ENCODE measurements around the gene KLHDC4.

Gene KLHDC4

DNA sequence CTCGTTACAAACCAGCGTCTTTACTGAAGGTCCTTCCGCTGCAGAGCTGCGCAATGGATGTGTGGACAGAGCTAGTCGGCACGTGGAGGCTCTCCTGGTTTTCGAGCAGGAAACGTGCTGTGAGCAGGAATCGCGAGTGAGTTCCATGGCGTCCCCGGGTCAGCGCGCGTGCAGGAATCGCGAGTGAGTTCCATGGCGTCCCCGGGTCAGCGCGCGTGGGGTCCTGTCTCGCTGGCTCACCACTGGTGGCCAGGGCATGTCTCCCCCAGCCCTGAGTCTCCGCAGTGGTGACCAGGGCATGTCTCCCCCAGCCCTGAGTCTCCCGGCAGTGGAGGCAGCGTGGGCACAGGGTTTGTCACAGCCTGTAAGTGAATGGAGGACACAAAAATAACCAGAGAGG, 62.7 kb downstream of the KLHDC4 start:
- Histone ChIP-seq H3K27me3 (ENCODE audit: insufficient read depth, low read length, poor library complexity) (no peaks in the 10 kb centered on the region), H3K9ac (ENCODE audit: low read depth, low read length) (no peak overlapping the region), H3K36me3 (ENCODE audit: insufficient read depth, low read length) (peaks cover 87% of the 10 kb centered on the region), H4K20me1 (ENCODE audit: insufficient read depth, low read length) (peaks cover 42% of the 10 kb centered on the region), H3K27ac (ENCODE audit: low read length) (no peak overlapping the region), H2AFZ (ENCODE audit: low read depth, low read length) (no peak overlapping the region), H3K4me3 (ENCODE audit: low read depth in 1 of 2, low read length in 2 of 2) (no peak overlapping the region), H3K4me2 (ENCODE audit: insufficient read depth, low read length) (no peak overlapping the region), H3K79me2 (ENCODE audit: insufficient read depth, low read length) (peaks cover 6% of the 10 kb centered on the region; the same call in 1 of the 2 replicates), H3K9me3 (ENCODE audit: insufficient read depth, low read length, severe bottlenecking) (no peaks in the 10 kb centered on the region), H3K4me1 (ENCODE audit: insufficient read depth, low read length) (no peaks in the 10 kb centered on the region)
- DNase-seq (no peak), ATAC-seq (ENCODE audit: insufficient read depth, low read depth) (no peak)
- no peak for TF ChIP-seq EZH2 (IDR thresholded peaks at IDR 0.05; ENCODE audit: borderline replicate concordance, low read depth, low read length, severe bottlenecking)
- TF ChIP-seq, protein P1, sequence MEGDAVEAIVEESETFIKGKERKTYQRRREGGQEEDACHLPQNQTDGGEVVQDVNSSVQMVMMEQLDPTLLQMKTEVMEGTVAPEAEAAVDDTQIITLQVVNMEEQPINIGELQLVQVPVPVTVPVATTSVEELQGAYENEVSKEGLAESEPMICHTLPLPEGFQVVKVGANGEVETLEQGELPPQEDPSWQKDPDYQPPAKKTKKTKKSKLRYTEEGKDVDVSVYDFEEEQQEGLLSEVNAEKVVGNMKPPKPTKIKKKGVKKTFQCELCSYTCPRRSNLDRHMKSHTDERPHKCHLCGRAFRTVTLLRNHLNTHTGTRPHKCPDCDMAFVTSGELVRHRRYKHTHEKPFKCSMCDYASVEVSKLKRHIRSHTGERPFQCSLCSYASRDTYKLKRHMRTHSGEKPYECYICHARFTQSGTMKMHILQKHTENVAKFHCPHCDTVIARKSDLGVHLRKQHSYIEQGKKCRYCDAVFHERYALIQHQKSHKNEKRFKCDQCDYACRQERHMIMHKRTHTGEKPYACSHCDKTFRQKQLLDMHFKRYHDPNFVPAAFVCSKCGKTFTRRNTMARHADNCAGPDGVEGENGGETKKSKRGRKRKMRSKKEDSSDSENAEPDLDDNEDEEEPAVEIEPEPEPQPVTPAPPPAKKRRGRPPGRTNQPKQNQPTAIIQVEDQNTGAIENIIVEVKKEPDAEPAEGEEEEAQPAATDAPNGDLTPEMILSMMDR (IDR thresholded peaks at IDR 0.05; ENCODE audit: borderline replicate concordance, extremely low read depth, low read length, poor library complexity, severe bottlenecking) = no peak

DNA sequence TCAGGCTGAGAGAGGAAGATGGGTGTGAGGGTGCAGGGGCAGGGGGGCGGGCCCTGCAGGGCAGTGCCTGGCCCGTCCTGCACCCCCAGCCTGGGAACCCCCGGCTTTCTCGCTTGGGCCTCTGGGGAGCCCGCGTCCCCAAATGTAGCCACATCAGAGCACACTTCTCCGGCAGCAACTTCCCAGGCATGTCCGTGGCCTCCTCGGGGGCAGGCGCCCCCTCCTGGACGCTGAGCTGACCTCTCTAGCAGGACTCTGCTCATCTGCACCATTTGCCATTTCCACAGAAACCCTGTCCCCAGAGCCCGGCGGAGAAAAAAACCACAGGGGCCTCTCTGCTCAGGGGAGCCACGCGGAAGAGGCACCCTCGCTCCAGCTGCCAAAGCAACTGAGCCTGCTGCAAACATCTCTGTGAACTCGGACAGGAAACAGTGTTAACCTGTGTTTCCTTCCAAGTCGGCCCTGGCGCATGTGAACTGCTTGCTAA, 63.4 kb downstream of the KLHDC4 start:
- Histone ChIP-seq H3K4me1 (ENCODE audit: insufficient read depth, low read length) (no peaks in the 10 kb centered on the region), H3K9me3 (ENCODE audit: insufficient read depth, low read length, severe bottlenecking) (no peaks in the 10 kb centered on the region), H3K9ac (ENCODE audit: low read depth, low read length) (no peak overlapping the region), H3K27me3 (ENCODE audit: insufficient read depth, low read length, poor library complexity) (no peaks in the 10 kb centered on the region), H3K4me3 (ENCODE audit: low read depth in 1 of 2, low read length in 2 of 2) (no peak overlapping the region), H2AFZ (ENCODE audit: low read depth, low read length) (no peak overlapping the region), H3K36me3 (ENCODE audit: insufficient read depth, low read length) (peaks cover 85% of the 10 kb centered on the region), H3K27ac (ENCODE audit: low read length) (no peak overlapping the region), H3K4me2 (ENCODE audit: insufficient read depth, low read length) (no peak overlapping the region), H4K20me1 (ENCODE audit: insufficient read depth, low read length) (peaks cover 42% of the 10 kb centered on the region), H3K79me2 (ENCODE audit: insufficient read depth, low read length) (peaks cover 2% of the 10 kb centered on the region; the same call in 1 of the 2 replicates)
- ATAC-seq (ENCODE audit: insufficient read depth, low read depth) (no peak), DNase-seq (no peak)
- TF ChIP-seq EZH2 (IDR thresholded peaks at IDR 0.05; ENCODE audit: borderline replicate concordance, low read depth, low read length, severe bottlenecking) = no peak
- TF ChIP-seq, protein P1 (IDR thresholded peaks at IDR 0.05; ENCODE audit: borderline replicate concordance, extremely low read depth, low read length, poor library complexity, severe bottlenecking) = no peak

DNA sequence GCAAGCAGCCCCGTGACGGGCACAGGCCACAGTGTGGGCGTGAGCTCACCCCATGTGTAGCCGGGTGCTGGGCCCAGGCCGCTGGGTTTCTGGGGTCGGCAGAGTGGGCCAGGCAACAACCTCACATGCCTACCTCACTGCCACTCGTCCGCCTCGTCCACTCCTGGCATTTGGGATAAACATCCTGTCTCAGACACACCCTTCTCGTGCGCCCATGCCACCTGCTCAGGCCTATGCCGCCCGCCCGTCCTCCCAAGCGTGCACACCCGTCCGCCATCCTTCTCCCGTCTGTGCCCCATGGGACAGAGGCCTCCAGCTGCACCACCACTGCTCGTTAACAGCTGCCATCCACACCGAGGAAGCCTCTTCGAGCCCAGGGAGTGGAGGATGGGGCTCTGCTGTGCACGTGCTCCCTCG, 64.3 kb downstream of the KLHDC4 start:
- Histone ChIP-seq H4K20me1 (ENCODE audit: insufficient read depth, low read length) (peaks cover 34% of the 10 kb centered on the region), H3K4me1 (ENCODE audit: insufficient read depth, low read length) (no peaks in the 10 kb centered on the region), H3K9ac (ENCODE audit: low read depth, low read length) (no peak overlapping the region), H3K9me3 (ENCODE audit: insufficient read depth, low read length, severe bottlenecking) (no peaks in the 10 kb centered on the region), H3K79me2 (ENCODE audit: insufficient read depth, low read length) (peaks cover 2% of the 10 kb centered on the region; the same call in 1 of the 2 replicates), H3K4me2 (ENCODE audit: insufficient read depth, low read length) (no peak overlapping the region), H3K36me3 (ENCODE audit: insufficient read depth, low read length) (peaks cover 84% of the 10 kb centered on the region), H3K27me3 (ENCODE audit: insufficient read depth, low read length, poor library complexity) (no peaks in the 10 kb centered on the region), H3K27ac (ENCODE audit: low read length) (0 out of 2 replicates have a peak overlapping the region, but pooled peaks have one; percentile 22), H2AFZ (ENCODE audit: low read depth, low read length) (no peak overlapping the region), H3K4me3 (ENCODE audit: low read depth in 1 of 2, low read length in 2 of 2) (no peak overlapping the region)
- TF ChIP-seq, protein P1 (IDR thresholded peaks at IDR 0.05; ENCODE audit: borderline replicate concordance, extremely low read depth, low read length, poor library complexity, severe bottlenecking) = no peak
- no peak for TF ChIP-seq EZH2 (IDR thresholded peaks at IDR 0.05; ENCODE audit: borderline replicate concordance, low read depth, low read length, severe bottlenecking)
- ATAC-seq (ENCODE audit: insufficient read depth, low read depth) (no peak), DNase-seq (no peak)

All from DND-41 (cell line).